Brain microvascular endothelial cell (primary cell): Measurements from ENCODE around the gene FER1L5.

Experiments
- DNase-seq: peaks from one replicate; pipeline ENCODE4 v3.0.0-alpha.2; 2020
- H3K27ac ChIP-seq: fragments of 250-450 bp; sonication (Bioruptor Pico); 2 replicates; pipeline ENCODE4 v1.5.1; 2020; ENCODE audit warnings: mild to moderate bottlenecking, moderate library complexity
- H3K27me3 ChIP-seq: fragments of 250-450 bp; sonication (Bioruptor Pico); replicated peaks from 2 replicates; pipeline ENCODE4 v1.5.1; 2020; ENCODE audit warnings: mild to moderate bottlenecking
- H3K36me3 ChIP-seq: fragments of 250-450 bp; sonication (Bioruptor Pico); replicated peaks from 2 replicates; pipeline ENCODE4 v1.5.1; 2020; ENCODE audit warnings: mild to moderate bottlenecking
- H3K4me3 ChIP-seq: 2 replicates; pipeline ENCODE4 v1.5.1; 2011; ENCODE audit warnings: low read depth, mild to moderate bottlenecking, control low read depth, low read length, moderate library complexity
- in situ Hi-C: cut with HindIII; loops from 2 replicates; pipeline ENCODE4 v1.10.0; 2017; ENCODE audit warnings: low sequenced_read_pairs, low pct_ligation_motif_present
- TF ChIP-seq, protein P1 (sequence below): IDR thresholded peaks from 2 replicates; pipeline ENCODE4 v1.5.1; 2011; ENCODE audit warnings: low read depth, mild to moderate bottlenecking, moderate library complexity, low read length, control low read depth, inconsistent platforms; ENCODE audit errors: missing control alignments

The FER1L5 gene

DNA sequence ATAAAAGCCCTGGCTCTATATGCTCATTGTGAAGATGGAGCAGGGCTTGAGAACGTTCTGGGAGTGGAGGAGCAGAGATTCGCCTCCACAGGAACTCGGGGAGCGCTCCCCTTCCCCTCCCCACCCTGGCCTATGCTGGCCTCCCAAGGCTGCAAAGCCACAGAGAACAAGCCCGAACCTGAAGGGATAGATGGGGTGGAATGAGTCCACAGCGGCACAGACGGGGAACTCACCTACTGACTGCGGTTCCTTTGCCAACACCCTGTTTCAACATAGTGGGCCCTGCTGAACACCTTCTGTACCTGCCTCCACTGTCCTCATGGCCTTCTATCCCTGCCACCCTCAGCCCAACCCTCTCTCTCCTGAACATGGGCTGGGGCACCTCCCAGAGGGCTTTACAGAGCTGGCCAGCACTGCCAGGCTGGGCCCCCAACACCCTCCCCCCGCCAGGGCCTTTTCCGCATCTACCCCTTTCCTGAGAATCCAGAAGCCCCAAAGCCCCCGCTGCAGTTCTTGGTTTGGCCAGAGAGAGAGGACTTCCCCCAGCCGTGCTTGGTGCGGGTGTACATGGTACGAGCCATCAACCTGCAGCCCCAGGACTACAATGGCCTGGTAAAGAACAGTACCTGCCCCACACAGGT, 55.8 kb downstream of the FER1L5 start:
- TF ChIP-seq, protein P1, sequence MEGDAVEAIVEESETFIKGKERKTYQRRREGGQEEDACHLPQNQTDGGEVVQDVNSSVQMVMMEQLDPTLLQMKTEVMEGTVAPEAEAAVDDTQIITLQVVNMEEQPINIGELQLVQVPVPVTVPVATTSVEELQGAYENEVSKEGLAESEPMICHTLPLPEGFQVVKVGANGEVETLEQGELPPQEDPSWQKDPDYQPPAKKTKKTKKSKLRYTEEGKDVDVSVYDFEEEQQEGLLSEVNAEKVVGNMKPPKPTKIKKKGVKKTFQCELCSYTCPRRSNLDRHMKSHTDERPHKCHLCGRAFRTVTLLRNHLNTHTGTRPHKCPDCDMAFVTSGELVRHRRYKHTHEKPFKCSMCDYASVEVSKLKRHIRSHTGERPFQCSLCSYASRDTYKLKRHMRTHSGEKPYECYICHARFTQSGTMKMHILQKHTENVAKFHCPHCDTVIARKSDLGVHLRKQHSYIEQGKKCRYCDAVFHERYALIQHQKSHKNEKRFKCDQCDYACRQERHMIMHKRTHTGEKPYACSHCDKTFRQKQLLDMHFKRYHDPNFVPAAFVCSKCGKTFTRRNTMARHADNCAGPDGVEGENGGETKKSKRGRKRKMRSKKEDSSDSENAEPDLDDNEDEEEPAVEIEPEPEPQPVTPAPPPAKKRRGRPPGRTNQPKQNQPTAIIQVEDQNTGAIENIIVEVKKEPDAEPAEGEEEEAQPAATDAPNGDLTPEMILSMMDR = no peak
- no peak for DNase-seq
- in situ Hi-C loops = no loop called here
- H3K27ac ChIP-seq = no peak overlapping the region
- H3K4me3 ChIP-seq = no peak overlapping the region
- no peaks in the 10 kb centered on the region for H3K27me3 ChIP-seq
- no peaks in the 10 kb centered on the region for H3K36me3 ChIP-seq

- no peak for DNase-seq
- no peaks in the 10 kb centered on the region for H3K36me3 ChIP-seq
- in situ Hi-C loops = no loop called here
- TF ChIP-seq, protein P1 = no peak
- no peak overlapping the region for H3K27ac ChIP-seq
- H3K4me3 ChIP-seq = no peak overlapping the region
- no peaks in the 10 kb centered on the region for H3K27me3 ChIP-seq
Observed at GRCh38 chr2:96699021-96699420, 56.5 kb downstream of the FER1L5 start.

GRCh38 chr2:96699621-96700020, 57.1 kb downstream of the FER1L5 start:
- no peak overlapping the region for H3K27ac ChIP-seq
- no peak for DNase-seq
- no peaks in the 10 kb centered on the region for H3K27me3 ChIP-seq
- TF ChIP-seq, protein P1 = no peak
- in situ Hi-C loops = no loop called here
- H3K36me3 ChIP-seq = no peaks in the 10 kb centered on the region
- H3K4me3 ChIP-seq = no peak overlapping the region

- H3K27ac ChIP-seq = no peak overlapping the region
- in situ Hi-C loops = no loop called here
- no peak overlapping the region for H3K4me3 ChIP-seq
- no peaks in the 10 kb centered on the region for H3K27me3 ChIP-seq
- DNase-seq = no peak
- TF ChIP-seq, protein P1 = no peak
- no peaks in the 10 kb centered on the region for H3K36me3 ChIP-seq
Observed at GRCh38 chr2:96700086-96700485, 57.5 kb downstream of the FER1L5 start.

GRCh38 chr2:96701636-96702035, 59.1 kb downstream of the FER1L5 start:
- Histone ChIP-seq H3K36me3 (peaks cover 5% of the 10 kb centered on the region), H3K27ac (no peak overlapping the region), H3K27me3 (no peaks in the 10 kb centered on the region), H3K4me3 (no peak overlapping the region)
- no peak for DNase-seq
- TF ChIP-seq, protein P1 = no peak
- in situ Hi-C loops = no loop called here
